GM23338 (cell line): ENCODE data around the gene CRTC1. TPM values are rescaled to one million over a fixed set of nuclear protein-coding genes. Genes with fewer than 3 reads are reported as not detected.
A peak's percentile ranks its signal among the peaks of the same experiment; 100 is the strongest.

Source experiments
- ATAC-seq: fragments of 200-7000 bp; cut with Tn5 transposase; 3 replicates; pipeline ENCODE4 v1.9.1; 2020
- DNase-seq: peaks from one replicate; pipeline ENCODE4 v3.0.0-alpha.2; 2015; ENCODE audit warnings: low spot score
- H2AFZ ChIP-seq: fragments of 200-600 bp; sonication (generic); 2 replicates; pipeline ENCODE4 v1.8.0; 2016; ENCODE audit warnings: antibody characterized with exemption, mild to moderate bottlenecking, moderate library complexity
- H3F3A ChIP-seq: fragments of 200-600 bp; sonication (generic); replicated peaks from 2 replicates; pipeline ENCODE4 v1.8.0; 2017; ENCODE audit warnings: antibody characterized with exemption, mixed run types, low read depth
- H3K27ac ChIP-seq: fragments of 200-600 bp; sonication (generic); 2 replicates; pipeline ENCODE4 v1.6.1; 2016; ENCODE audit warnings: low read depth
- H3K27me3 ChIP-seq: fragments of 200-600 bp; sonication (generic); 2 replicates; pipeline ENCODE4 v1.8.0; 2016; ENCODE audit warnings: mild to moderate bottlenecking, mixed run types, moderate library complexity; ENCODE audit not compliant: insufficient read depth
- H3K36me3 ChIP-seq: fragments of 200-600 bp; sonication (generic); 2 replicates; pipeline ENCODE4 v1.8.0; 2016; ENCODE audit warnings: mild to moderate bottlenecking; ENCODE audit not compliant: insufficient read depth
- H3K4me1 ChIP-seq: fragments of 200-600 bp; sonication (generic); 2 replicates; pipeline ENCODE4 v1.8.0; 2016; ENCODE audit warnings: mild to moderate bottlenecking, moderate library complexity; ENCODE audit not compliant: insufficient read depth
- H3K4me2 ChIP-seq: fragments of 200-600 bp; sonication (generic); 2 replicates; pipeline ENCODE4 v1.7.1; 2017; ENCODE audit warnings: mixed run types
- H3K4me3 ChIP-seq: fragments of 200-600 bp; sonication (generic); 2 replicates; pipeline ENCODE4 v1.6.1; 2016; ENCODE audit warnings: mixed run types
- H3K79me2 ChIP-seq: fragments of 200-600 bp; sonication (generic); replicated peaks from 2 replicates; pipeline ENCODE4 v1.8.0; 2017; ENCODE audit warnings: mild to moderate bottlenecking; ENCODE audit not compliant: insufficient read depth
- H3K9me2 ChIP-seq: fragments of 200-600 bp; sonication (generic); 2 replicates; pipeline ENCODE4 v1.8.0; 2017; ENCODE audit not compliant: insufficient read depth
- H4K20me1 ChIP-seq: fragments of 200-600 bp; sonication (generic); replicated peaks from 2 replicates; pipeline ENCODE4 v1.8.0; 2017; ENCODE audit warnings: mild to moderate bottlenecking; ENCODE audit not compliant: insufficient read depth
- H3K27ac Mint-ChIP-seq: 2 replicates; pipeline ENCODE4 v1.8.0; 2020; ENCODE audit warnings: inconsistent platforms, mild to moderate bottlenecking, moderate library complexity, mixed read lengths
- H3K27me3 Mint-ChIP-seq: 3 replicates; pipeline ENCODE4 v1.8.0; 2022; ENCODE audit warnings: low read depth, mild to moderate bottlenecking, moderate library complexity, mixed read lengths, inconsistent platforms; ENCODE audit not compliant: insufficient read depth, poor library complexity
- H3K36me3 Mint-ChIP-seq: 3 replicates; pipeline ENCODE4 v1.8.0; 2021; ENCODE audit warnings: low read depth, mild to moderate bottlenecking, inconsistent platforms, moderate library complexity, mixed read lengths
- H3K4me1 Mint-ChIP-seq: 3 replicates; pipeline ENCODE4 v1.8.0; 2020; ENCODE audit warnings: mild to moderate bottlenecking, inconsistent platforms, mixed read lengths
- H3K4me3 Mint-ChIP-seq: 3 replicates; pipeline ENCODE4 v1.8.0; 2021; ENCODE audit warnings: moderate library complexity, mild to moderate bottlenecking, inconsistent platforms, mixed read lengths
- H3K9me3 Mint-ChIP-seq: 3 replicates; pipeline ENCODE4 v1.8.0; 2020; ENCODE audit warnings: moderate library complexity, mild to moderate bottlenecking, inconsistent platforms, mixed read lengths
- CREB1 ChIP-seq: fragments of 250-450 bp; sonication (Bioruptor Pico); IDR thresholded peaks from 2 replicates; pipeline ENCODE4 v1.5.0; 2020; ENCODE audit warnings: low read depth, mild to moderate bottlenecking, moderate library complexity
- EZH2 ChIP-seq: fragments of 200-600 bp; sonication (generic); IDR thresholded peaks from one replicate; pipeline ENCODE4 v1.8.0; 2017; ENCODE audit warnings: antibody characterized with exemption, mild to moderate bottlenecking, low read depth; ENCODE audit not compliant: unreplicated experiment
- EZH2phosphoT487 ChIP-seq: fragments of 200-600 bp; sonication (generic); IDR thresholded peaks from one replicate; pipeline ENCODE4 v1.8.1; 2018; ENCODE audit warnings: antibody characterized with exemption; ENCODE audit not compliant: unreplicated experiment
- JUNB ChIP-seq: IDR thresholded peaks from one replicate; pipeline ENCODE4 v1.6.1; 2016; ENCODE audit warnings: antibody characterized with exemption; ENCODE audit not compliant: unreplicated experiment
- NANOG ChIP-seq: IDR thresholded peaks from 2 replicates; pipeline ENCODE4 v1.6.1; 2016; ENCODE audit warnings: antibody characterized with exemption, borderline replicate concordance
- POLR2AphosphoS5 ChIP-seq: IDR thresholded peaks from 2 replicates; pipeline ENCODE4 v1.6.1; 2016; ENCODE audit warnings: antibody characterized with exemption, low read depth
- STAT1 ChIP-seq: IDR thresholded peaks from one replicate; pipeline ENCODE4 v1.6.1; 2016; ENCODE audit warnings: antibody characterized with exemption; ENCODE audit not compliant: unreplicated experiment
- ZNF114 ChIP-seq: fragments of 250-450 bp; sonication (Bioruptor Pico); IDR thresholded peaks from 2 replicates; pipeline ENCODE4 v1.5.0; 2020; ENCODE audit warnings: mild to moderate bottlenecking, moderate library complexity
- ZNF331 ChIP-seq: fragments of 250-450 bp; sonication (Bioruptor Pico); IDR thresholded peaks from 2 replicates; pipeline ENCODE4 v1.5.0; 2020; ENCODE audit warnings: low read depth, mild to moderate bottlenecking, moderate library complexity
- polyA plus RNA-seq: library from polyadenylated mRNA; unstranded; fragments of >200 nt; fragmentation: Nextera tagmentation; extraction: Ambion mirVana; gene quantifications from 2 replicates; pipeline ENCODE4 v1.2.1, GENCODE V29; 2016
- total RNA-seq: library from RNA; depleted of rRNA; stranded (reverse); fragments of >200 nt; shearing (Covaris generic); gene quantifications from 2 replicates; pipeline ENCODE4 v1.2.3, GENCODE V29; 2014
- TF ChIP-seq, protein P1 (sequence below): IDR thresholded peaks from 2 replicates; pipeline ENCODE4 v1.6.1; 2016; ENCODE audit warnings: antibody characterized with exemption
- TF ChIP-seq, protein P2 (sequence below): fragments of 250-450 bp; sonication (Bioruptor Pico); IDR thresholded peaks from 2 replicates; pipeline ENCODE4 v1.5.0; 2020; ENCODE audit warnings: mild to moderate bottlenecking, moderate library complexity
- TF ChIP-seq, protein P3 (sequence below), 2 experiments: fragments of 200-600 bp in 1 of 2; sonication (generic) in 1 of 2; conservative IDR thresholded peaks; 2 replicates each; pipeline versions ENCODE4 v1.5.1 to v1.6.1; 2016 to 2017; ENCODE audit warnings: antibody characterized with exemption in 2 of 2, low read depth in 2 of 2, mild to moderate bottlenecking in 2 of 2, moderate library complexity in 1 of 2

CRTC1 gene
- total and polyA plus RNA-seq, 2 experiments from 2014 or later: 5.4 to 8.4 TPM

DNA sequence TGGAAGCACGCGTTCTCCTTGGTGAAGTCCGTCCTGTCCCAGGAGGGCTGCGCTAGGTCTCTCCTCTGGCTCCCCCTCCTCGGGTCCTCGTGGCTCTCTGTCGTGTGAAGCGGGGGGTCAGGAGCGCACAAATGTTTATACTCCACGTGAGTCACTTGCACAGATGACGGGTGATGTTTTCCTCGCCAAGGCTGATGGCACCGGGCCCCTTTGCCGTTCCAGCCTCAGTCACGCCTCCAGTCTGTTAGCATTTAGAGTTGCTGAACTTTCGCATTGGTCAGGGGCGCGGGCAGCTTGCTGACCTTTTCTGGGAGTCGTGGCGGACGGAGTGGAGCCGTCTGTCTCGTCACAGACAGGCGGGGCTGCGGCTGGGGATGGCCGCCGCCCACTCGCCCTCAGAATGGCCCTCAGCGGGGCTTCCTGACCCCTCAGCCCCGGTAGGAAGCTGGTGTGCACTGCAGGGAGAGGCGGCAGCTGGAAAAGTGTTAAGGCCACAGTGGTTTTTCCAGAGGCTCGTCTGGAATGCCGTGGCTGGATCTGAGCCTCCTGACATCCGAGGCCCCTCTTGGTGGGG is 32.9 kb upstream of the CRTC1 start:
- Mint-ChIP-seq H3K27ac (no peak overlapping the region), H3K4me3 (no peak overlapping the region), H3K4me1 (peaks cover 34% of the 10 kb centered on the region), H3K36me3 (no peaks in the 10 kb centered on the region; the same call in 2 of the 3 replicates), H3K9me3 (no peaks in the 10 kb centered on the region; the same call in 1 of the 3 replicates), H3K27me3 (peaks cover 16% of the 10 kb centered on the region)
- H3F3A ChIP-seq: peaks cover 3% of the 10 kb centered on the region; the same call in 1 of the 2 replicates
- no peaks in the 10 kb centered on the region for H3K36me3 ChIP-seq
- H3K4me3 ChIP-seq: no peak overlapping the region
- TF ChIP-seq EZH2phosphoT487: no peak
- TF ChIP-seq ZNF331: no peak
- no peak for TF ChIP-seq POLR2AphosphoS5
- no peak for TF ChIP-seq JUNB
- DNase-seq: no peak
- peaks cover 4% of the 10 kb centered on the region; the same call in 1 of the 2 replicates for H3K79me2 ChIP-seq
- no peak overlapping the region for H2AFZ ChIP-seq
- H4K20me1 ChIP-seq: no peaks in the 10 kb centered on the region; the same call in 1 of the 2 replicates
- 0 out of 2 replicates have a peak, but pooled peaks cover 6% of the 10 kb centered on the region for H3K9me2 ChIP-seq
- no peak overlapping the region for H3K4me2 ChIP-seq
- H3K27ac ChIP-seq: no peak overlapping the region
- peaks cover 9% of the 10 kb centered on the region; the same call in 1 of the 2 replicates for H3K4me1 ChIP-seq
- ATAC-seq: peak; percentile 33
- H3K27me3 ChIP-seq: no peaks in the 10 kb centered on the region

DNA sequence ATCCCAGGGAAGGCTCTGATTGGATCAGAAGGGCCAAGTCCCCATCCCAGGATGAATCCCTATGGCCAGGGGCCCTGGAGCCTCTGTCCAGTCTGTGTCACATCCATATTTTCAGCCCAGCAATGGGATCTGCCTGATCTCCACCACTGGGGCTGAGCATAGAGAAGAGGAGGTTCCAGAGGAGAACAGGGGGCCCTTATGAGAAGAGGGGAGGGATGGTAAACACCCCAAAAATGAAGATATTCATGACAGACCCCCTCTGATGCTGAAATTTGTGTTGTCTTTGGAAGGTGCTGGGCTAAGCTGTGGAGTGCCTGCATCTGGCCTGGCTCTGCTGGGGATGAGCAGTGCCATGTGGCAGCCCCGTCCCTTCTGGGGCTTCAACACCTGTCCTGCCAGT is 32.2 kb upstream of the CRTC1 start:
- H3K27me3 Mint-ChIP-seq: peaks cover 12% of the 10 kb centered on the region
- Histone ChIP-seq H3K27ac (no peak overlapping the region), H3K4me2 (no peak overlapping the region), H3K36me3 (no peaks in the 10 kb centered on the region), H3K79me2 (peaks cover 4% of the 10 kb centered on the region; the same call in 1 of the 2 replicates), H3K27me3 (no peaks in the 10 kb centered on the region), H4K20me1 (no peaks in the 10 kb centered on the region; the same call in 1 of the 2 replicates), H3K4me1 (peaks cover 9% of the 10 kb centered on the region; the same call in 1 of the 2 replicates), H3F3A (peaks cover 3% of the 10 kb centered on the region; the same call in 1 of the 2 replicates), H2AFZ (no peak overlapping the region), H3K4me3 (no peak overlapping the region), H3K9me2 (0 out of 2 replicates have a peak, but pooled peaks cover 6% of the 10 kb centered on the region)
- H3K36me3 Mint-ChIP-seq: no peaks in the 10 kb centered on the region; the same call in 2 of the 3 replicates
- peaks cover 34% of the 10 kb centered on the region for H3K4me1 Mint-ChIP-seq
- DNase-seq (no peak), ATAC-seq (no peak)
- no peak overlapping the region for H3K27ac Mint-ChIP-seq
- H3K4me3 Mint-ChIP-seq: no peak overlapping the region
- no peaks in the 10 kb centered on the region; the same call in 1 of the 3 replicates for H3K9me3 Mint-ChIP-seq
- TF ChIP-seq, protein P1, sequence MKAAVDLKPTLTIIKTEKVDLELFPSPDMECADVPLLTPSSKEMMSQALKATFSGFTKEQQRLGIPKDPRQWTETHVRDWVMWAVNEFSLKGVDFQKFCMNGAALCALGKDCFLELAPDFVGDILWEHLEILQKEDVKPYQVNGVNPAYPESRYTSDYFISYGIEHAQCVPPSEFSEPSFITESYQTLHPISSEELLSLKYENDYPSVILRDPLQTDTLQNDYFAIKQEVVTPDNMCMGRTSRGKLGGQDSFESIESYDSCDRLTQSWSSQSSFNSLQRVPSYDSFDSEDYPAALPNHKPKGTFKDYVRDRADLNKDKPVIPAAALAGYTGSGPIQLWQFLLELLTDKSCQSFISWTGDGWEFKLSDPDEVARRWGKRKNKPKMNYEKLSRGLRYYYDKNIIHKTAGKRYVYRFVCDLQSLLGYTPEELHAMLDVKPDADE: no peak
- TF ChIP-seq, protein P2, sequence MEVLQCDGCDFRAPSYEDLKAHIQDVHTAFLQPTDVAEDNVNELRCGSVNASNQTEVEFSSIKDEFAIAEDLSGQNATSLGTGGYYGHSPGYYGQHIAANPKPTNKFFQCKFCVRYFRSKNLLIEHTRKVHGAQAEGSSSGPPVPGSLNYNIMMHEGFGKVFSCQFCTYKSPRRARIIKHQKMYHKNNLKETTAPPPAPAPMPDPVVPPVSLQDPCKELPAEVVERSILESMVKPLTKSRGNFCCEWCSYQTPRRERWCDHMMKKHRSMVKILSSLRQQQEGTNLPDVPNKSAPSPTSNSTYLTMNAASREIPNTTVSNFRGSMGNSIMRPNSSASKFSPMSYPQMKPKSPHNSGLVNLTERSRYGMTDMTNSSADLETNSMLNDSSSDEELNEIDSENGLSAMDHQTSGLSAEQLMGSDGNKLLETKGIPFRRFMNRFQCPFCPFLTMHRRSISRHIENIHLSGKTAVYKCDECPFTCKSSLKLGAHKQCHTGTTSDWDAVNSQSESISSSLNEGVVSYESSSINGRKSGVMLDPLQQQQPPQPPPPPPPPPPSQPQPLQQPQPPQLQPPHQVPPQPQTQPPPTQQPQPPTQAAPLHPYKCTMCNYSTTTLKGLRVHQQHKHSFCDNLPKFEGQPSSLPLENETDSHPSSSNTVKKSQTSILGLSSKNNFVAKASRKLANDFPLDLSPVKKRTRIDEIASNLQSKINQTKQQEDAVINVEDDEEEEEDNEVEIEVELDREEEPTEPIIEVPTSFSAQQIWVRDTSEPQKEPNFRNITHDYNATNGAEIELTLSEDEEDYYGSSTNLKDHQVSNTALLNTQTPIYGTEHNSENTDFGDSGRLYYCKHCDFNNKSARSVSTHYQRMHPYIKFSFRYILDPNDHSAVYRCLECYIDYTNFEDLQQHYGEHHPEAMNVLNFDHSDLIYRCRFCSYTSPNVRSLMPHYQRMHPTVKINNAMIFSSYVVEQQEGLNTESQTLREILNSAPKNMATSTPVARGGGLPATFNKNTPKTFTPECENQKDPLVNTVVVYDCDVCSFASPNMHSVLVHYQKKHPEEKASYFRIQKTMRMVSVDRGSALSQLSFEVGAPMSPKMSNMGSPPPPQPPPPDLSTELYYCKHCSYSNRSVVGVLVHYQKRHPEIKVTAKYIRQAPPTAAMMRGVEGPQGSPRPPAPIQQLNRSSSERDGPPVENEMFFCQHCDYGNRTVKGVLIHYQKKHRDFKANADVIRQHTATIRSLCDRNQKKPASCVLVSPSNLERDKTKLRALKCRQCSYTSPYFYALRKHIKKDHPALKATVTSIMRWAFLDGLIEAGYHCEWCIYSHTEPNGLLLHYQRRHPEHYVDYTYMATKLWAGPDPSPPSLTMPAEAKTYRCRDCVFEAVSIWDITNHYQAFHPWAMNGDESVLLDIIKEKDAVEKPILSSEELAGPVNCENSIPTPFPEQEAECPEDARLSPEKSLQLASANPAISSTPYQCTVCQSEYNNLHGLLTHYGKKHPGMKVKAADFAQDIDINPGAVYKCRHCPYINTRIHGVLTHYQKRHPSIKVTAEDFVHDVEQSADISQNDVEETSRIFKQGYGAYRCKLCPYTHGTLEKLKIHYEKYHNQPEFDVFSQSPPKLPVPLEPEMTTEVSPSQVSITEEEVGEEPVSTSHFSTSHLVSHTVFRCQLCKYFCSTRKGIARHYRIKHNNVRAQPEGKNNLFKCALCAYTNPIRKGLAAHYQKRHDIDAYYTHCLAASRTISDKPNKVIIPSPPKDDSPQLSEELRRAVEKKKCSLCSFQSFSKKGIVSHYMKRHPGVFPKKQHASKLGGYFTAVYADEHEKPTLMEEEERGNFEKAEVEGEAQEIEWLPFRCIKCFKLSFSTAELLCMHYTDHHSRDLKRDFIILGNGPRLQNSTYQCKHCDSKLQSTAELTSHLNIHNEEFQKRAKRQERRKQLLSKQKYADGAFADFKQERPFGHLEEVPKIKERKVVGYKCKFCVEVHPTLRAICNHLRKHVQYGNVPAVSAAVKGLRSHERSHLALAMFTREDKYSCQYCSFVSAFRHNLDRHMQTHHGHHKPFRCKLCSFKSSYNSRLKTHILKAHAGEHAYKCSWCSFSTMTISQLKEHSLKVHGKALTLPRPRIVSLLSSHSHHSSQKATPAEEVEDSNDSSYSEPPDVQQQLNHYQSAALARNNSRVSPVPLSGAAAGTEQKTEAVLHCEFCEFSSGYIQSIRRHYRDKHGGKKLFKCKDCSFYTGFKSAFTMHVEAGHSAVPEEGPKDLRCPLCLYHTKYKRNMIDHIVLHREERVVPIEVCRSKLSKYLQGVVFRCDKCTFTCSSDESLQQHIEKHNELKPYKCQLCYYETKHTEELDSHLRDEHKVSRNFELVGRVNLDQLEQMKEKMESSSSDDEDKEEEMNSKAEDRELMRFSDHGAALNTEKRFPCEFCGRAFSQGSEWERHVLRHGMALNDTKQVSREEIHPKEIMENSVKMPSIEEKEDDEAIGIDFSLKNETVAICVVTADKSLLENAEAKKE: no peak
- TF ChIP-seq NANOG (no peak), EZH2 (no peak), STAT1 (no peak), ZNF331 (no peak), POLR2AphosphoS5 (no peak), ZNF114 (CRISPR knock-in tag) (no peak), JUNB (no peak), CREB1 (CRISPR knock-in tag) (no peak)
- TF ChIP-seq, protein P3, sequence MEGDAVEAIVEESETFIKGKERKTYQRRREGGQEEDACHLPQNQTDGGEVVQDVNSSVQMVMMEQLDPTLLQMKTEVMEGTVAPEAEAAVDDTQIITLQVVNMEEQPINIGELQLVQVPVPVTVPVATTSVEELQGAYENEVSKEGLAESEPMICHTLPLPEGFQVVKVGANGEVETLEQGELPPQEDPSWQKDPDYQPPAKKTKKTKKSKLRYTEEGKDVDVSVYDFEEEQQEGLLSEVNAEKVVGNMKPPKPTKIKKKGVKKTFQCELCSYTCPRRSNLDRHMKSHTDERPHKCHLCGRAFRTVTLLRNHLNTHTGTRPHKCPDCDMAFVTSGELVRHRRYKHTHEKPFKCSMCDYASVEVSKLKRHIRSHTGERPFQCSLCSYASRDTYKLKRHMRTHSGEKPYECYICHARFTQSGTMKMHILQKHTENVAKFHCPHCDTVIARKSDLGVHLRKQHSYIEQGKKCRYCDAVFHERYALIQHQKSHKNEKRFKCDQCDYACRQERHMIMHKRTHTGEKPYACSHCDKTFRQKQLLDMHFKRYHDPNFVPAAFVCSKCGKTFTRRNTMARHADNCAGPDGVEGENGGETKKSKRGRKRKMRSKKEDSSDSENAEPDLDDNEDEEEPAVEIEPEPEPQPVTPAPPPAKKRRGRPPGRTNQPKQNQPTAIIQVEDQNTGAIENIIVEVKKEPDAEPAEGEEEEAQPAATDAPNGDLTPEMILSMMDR (conservative IDR thresholded peaks at IDR 0.05; ENCODE audit: low read depth in 2 of 2): no peak
